Measurements from ENCODE around the gene TRIO. TPM values are rescaled to one million over a fixed set of nuclear protein-coding genes. Genes with fewer than 3 reads are reported as not detected.
A peak's percentile ranks its signal among the peaks of the same experiment; 100 is the strongest.

TRIO gene
- polyA plus RNA-seq, 1 donor from 2014 or later: 8.5 TPM

GRCh38 chr5:14228219-14228618 is 85.1 kb downstream of the TRIO start:
- no peak overlapping the region for H3K27ac Mint-ChIP-seq
- peaks cover 5% of the 10 kb centered on the region for H3K36me3 Mint-ChIP-seq
- H3K27me3 Mint-ChIP-seq: no peaks in the 10 kb centered on the region
- H3K4me3 Mint-ChIP-seq: no peak overlapping the region
- no peaks in the 10 kb centered on the region for H3K9me3 Mint-ChIP-seq
- peaks cover 53 to 62% (median 56%) of the 10 kb centered on the region in 3 donors for H3K4me1 Mint-ChIP-seq

GRCh38 chr5:14229181-14229580 is 86.0 kb downstream of the TRIO start:
- H3K4me1 Mint-ChIP-seq: peaks cover 51 to 59% (median 58%) of the 10 kb centered on the region in 3 donors
- peaks cover 7% of the 10 kb centered on the region for H3K36me3 Mint-ChIP-seq
- H3K9me3 Mint-ChIP-seq: no peaks in the 10 kb centered on the region
- peak overlapping the region in 1 of 4 donors; percentile 29 for H3K4me3 Mint-ChIP-seq
- peak overlapping the region in 1 of 3 donors; percentile 3 for H3K27ac Mint-ChIP-seq
- no peaks in the 10 kb centered on the region for H3K27me3 Mint-ChIP-seq

- Mint-ChIP-seq H3K36me3 (peaks cover 9% of the 10 kb centered on the region), H3K27ac (no peak overlapping the region), H3K4me3 (no peak overlapping the region), H3K4me1 (peaks cover 50 to 57% (median 56%) of the 10 kb centered on the region in 3 donors), H3K9me3 (no peaks in the 10 kb centered on the region), H3K27me3 (no peaks in the 10 kb centered on the region)
These were observed 86.6 kb downstream of the TRIO start for GRCh38 chr5:14229734-14230133.

- Mint-ChIP-seq H3K36me3 (peaks cover 9% of the 10 kb centered on the region), H3K27ac (no peak overlapping the region), H3K4me3 (no peak overlapping the region), H3K4me1 (peaks cover 45 to 49% (median 49%) of the 10 kb centered on the region in 3 donors), H3K27me3 (no peaks in the 10 kb centered on the region), H3K9me3 (no peaks in the 10 kb centered on the region)
These were observed 88.0 kb downstream of the TRIO start for GRCh38 chr5:14231156-14231555.

- Mint-ChIP-seq H3K36me3 (peaks cover 9% of the 10 kb centered on the region), H3K4me1 (peaks cover 48 to 50% (median 50%) of the 10 kb centered on the region in 3 donors), H3K27ac (peak overlapping the region in 1 of 3 donors; percentile 4), H3K9me3 (no peaks in the 10 kb centered on the region), H3K27me3 (no peaks in the 10 kb centered on the region), H3K4me3 (no peak overlapping the region)
These were observed 88.7 kb downstream of the TRIO start for GRCh38 chr5:14231890-14232289.

GRCh38 chr5:14234204-14234603 is 91.1 kb downstream of the TRIO start:
- peaks cover 11% of the 10 kb centered on the region for H3K36me3 Mint-ChIP-seq
- H3K4me1 Mint-ChIP-seq: peaks cover 41 to 61% (median 53%) of the 10 kb centered on the region in 3 donors
- no peaks in the 10 kb centered on the region for H3K9me3 Mint-ChIP-seq
- no peaks in the 10 kb centered on the region for H3K27me3 Mint-ChIP-seq
- H3K4me3 Mint-ChIP-seq: no peak overlapping the region
- peak overlapping the region in 1 of 3 donors; percentile 3 for H3K27ac Mint-ChIP-seq

GRCh38 chr5:14235872-14236271 is 92.7 kb downstream of the TRIO start:
- peaks cover 42 to 66% (median 55%) of the 10 kb centered on the region in 3 donors for H3K4me1 Mint-ChIP-seq
- no peak overlapping the region for H3K4me3 Mint-ChIP-seq
- no peak overlapping the region for H3K27ac Mint-ChIP-seq
- H3K27me3 Mint-ChIP-seq: no peaks in the 10 kb centered on the region
- H3K36me3 Mint-ChIP-seq: peaks cover 7% of the 10 kb centered on the region
- no peaks in the 10 kb centered on the region for H3K9me3 Mint-ChIP-seq

- Mint-ChIP-seq H3K9me3 (no peaks in the 10 kb centered on the region), H3K4me1 (peaks cover 43 to 67% (median 54%) of the 10 kb centered on the region in 3 donors), H3K36me3 (peaks cover 6% of the 10 kb centered on the region), H3K27ac (peak overlapping the region in 1 of 3 donors; percentile 13), H3K27me3 (no peaks in the 10 kb centered on the region), H3K4me3 (no peak overlapping the region)
These were observed 93.6 kb downstream of the TRIO start for GRCh38 chr5:14236757-14237156.

- peak overlapping the region in 1 of 4 donors; percentile 37 for H3K4me3 Mint-ChIP-seq
- no peaks in the 10 kb centered on the region for H3K27me3 Mint-ChIP-seq
- no peaks in the 10 kb centered on the region for H3K9me3 Mint-ChIP-seq
- peak overlapping the region in 1 of 3 donors; percentile 13 for H3K27ac Mint-ChIP-seq
- peaks cover 41 to 67% (median 53%) of the 10 kb centered on the region in 3 donors for H3K4me1 Mint-ChIP-seq
- peaks cover 6% of the 10 kb centered on the region for H3K36me3 Mint-ChIP-seq
These were observed 94.4 kb downstream of the TRIO start for GRCh38 chr5:14237317-14238086.

- Mint-ChIP-seq H3K27me3 (no peaks in the 10 kb centered on the region), H3K27ac (no peak overlapping the region), H3K4me3 (peak overlapping the region in 1 of 4 donors; percentile 49), H3K4me1 (peaks cover 41 to 69% (median 51%) of the 10 kb centered on the region in 3 donors), H3K36me3 (peaks cover 6% of the 10 kb centered on the region), H3K9me3 (no peaks in the 10 kb centered on the region)
These were observed 95.1 kb downstream of the TRIO start for GRCh38 chr5:14238272-14238671.

GRCh38 chr5:14239404-14239803 is 96.3 kb downstream of the TRIO start:
- H3K27ac Mint-ChIP-seq: no peak overlapping the region
- no peaks in the 10 kb centered on the region for H3K9me3 Mint-ChIP-seq
- peak overlapping the region in 1 of 4 donors; percentile 2 for H3K4me3 Mint-ChIP-seq
- peaks cover 34 to 66% (median 52%) of the 10 kb centered on the region in 3 donors for H3K4me1 Mint-ChIP-seq
- no peaks in the 10 kb centered on the region for H3K27me3 Mint-ChIP-seq
- H3K36me3 Mint-ChIP-seq: peaks cover 2% of the 10 kb centered on the region

- Mint-ChIP-seq H3K9me3 (no peaks in the 10 kb centered on the region), H3K27me3 (no peaks in the 10 kb centered on the region), H3K36me3 (peaks cover 2% of the 10 kb centered on the region), H3K4me3 (peak overlapping the region in 1 of 4 donors; percentile 68), H3K27ac (peak overlapping the region in 1 of 3 donors; percentile 80), H3K4me1 (peaks cover 33 to 70% (median 56%) of the 10 kb centered on the region in 3 donors)
These were observed 96.8 kb downstream of the TRIO start for GRCh38 chr5:14239951-14240350.

- Mint-ChIP-seq H3K36me3 (peaks cover 2% of the 10 kb centered on the region), H3K4me1 (peaks cover 34 to 72% (median 58%) of the 10 kb centered on the region in 3 donors), H3K27ac (peak overlapping the region in 1 of 3 donors; percentile 80)
These were observed 97.2 kb downstream of the TRIO start for GRCh38 chr5:14240359-14240758.

GRCh38 chr5:14241141-14241540 is 98.0 kb downstream of the TRIO start:
- peak overlapping the region in 1 of 4 donors; percentile 18 for H3K4me3 Mint-ChIP-seq
- H3K36me3 Mint-ChIP-seq: peaks cover 2% of the 10 kb centered on the region
- peaks cover 33 to 75% (median 58%) of the 10 kb centered on the region in 3 donors for H3K4me1 Mint-ChIP-seq

More at GRCh38 chr5:14240359-14240758, 97.2 kb downstream of the TRIO start:
- no peaks in the 10 kb centered on the region for H3K9me3 Mint-ChIP-seq
- H3K27me3 Mint-ChIP-seq: no peaks in the 10 kb centered on the region
- peak overlapping the region in 1 of 4 donors; percentile 68 for H3K4me3 Mint-ChIP-seq

GRCh38 chr5:14242447-14242846 is 99.3 kb downstream of the TRIO start:
- Mint-ChIP-seq H3K4me1 (peaks cover 33 to 74% (median 55%) of the 10 kb centered on the region in 3 donors), H3K9me3 (no peaks in the 10 kb centered on the region), H3K36me3 (peaks cover 2% of the 10 kb centered on the region), H3K27ac (no peak overlapping the region), H3K4me3 (no peak overlapping the region), H3K27me3 (no peaks in the 10 kb centered on the region)

More at GRCh38 chr5:14241141-14241540, 98.0 kb downstream of the TRIO start:
- Mint-ChIP-seq H3K27ac (peak overlapping the region in 1 of 3 donors; percentile 46), H3K9me3 (no peaks in the 10 kb centered on the region), H3K27me3 (no peaks in the 10 kb centered on the region)

Measured in IgD-negative memory B cell (primary cell).